ENCODE results near the gene RABEPK. TPM values are rescaled to one million over a fixed set of nuclear protein-coding genes. Genes with fewer than 3 reads are reported as not detected.

The RABEPK gene
- total and polyA plus RNA-seq, 10 of the 15 experiments (the other 5 are each of a cell fraction or from before 2014, with no cell fraction given), result 26.9 to 59.8 (median 39.4) TPM

DNA sequence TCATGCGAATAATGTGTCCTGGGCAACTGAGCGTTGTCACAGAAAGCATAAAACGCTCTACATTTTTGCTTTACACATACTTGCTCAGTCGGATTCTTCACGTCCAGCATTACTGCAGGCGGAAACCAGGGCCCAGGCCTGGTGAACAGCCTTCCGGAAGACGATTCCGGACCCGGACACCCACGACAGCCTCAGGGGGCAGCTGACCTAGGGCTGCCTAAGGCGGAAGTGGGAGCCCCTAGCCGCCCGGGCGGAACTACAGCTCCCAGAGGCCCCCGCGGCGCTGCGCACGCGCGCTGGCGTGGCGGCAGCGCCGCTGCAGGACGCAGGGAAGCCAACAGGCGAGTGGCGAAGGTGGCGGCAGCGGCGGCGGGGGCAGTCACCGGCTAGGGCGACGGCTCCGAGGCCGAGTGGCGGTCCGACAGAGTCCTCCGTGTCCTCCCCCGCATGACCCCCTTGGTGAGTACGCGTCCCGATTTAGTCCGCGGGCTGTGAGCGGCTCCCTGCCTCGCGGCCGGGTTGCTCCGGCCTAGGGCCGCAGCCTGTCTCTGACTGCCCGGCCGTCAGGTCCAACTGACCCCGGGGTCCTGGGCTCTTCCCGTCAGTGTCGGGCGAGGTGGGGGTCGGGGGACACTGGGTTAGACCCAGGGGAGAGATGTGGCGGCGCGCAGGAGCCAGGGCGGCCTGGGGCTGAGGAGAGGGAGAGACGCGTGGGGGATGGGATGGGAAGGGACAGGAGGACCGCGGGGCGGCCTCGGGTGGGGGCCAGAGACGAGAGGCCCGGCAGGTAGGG, 61.4 kb downstream of the RABEPK start, which contains the start of gene GAPVD1 (continued):
- TF ChIP-seq, protein P1, sequence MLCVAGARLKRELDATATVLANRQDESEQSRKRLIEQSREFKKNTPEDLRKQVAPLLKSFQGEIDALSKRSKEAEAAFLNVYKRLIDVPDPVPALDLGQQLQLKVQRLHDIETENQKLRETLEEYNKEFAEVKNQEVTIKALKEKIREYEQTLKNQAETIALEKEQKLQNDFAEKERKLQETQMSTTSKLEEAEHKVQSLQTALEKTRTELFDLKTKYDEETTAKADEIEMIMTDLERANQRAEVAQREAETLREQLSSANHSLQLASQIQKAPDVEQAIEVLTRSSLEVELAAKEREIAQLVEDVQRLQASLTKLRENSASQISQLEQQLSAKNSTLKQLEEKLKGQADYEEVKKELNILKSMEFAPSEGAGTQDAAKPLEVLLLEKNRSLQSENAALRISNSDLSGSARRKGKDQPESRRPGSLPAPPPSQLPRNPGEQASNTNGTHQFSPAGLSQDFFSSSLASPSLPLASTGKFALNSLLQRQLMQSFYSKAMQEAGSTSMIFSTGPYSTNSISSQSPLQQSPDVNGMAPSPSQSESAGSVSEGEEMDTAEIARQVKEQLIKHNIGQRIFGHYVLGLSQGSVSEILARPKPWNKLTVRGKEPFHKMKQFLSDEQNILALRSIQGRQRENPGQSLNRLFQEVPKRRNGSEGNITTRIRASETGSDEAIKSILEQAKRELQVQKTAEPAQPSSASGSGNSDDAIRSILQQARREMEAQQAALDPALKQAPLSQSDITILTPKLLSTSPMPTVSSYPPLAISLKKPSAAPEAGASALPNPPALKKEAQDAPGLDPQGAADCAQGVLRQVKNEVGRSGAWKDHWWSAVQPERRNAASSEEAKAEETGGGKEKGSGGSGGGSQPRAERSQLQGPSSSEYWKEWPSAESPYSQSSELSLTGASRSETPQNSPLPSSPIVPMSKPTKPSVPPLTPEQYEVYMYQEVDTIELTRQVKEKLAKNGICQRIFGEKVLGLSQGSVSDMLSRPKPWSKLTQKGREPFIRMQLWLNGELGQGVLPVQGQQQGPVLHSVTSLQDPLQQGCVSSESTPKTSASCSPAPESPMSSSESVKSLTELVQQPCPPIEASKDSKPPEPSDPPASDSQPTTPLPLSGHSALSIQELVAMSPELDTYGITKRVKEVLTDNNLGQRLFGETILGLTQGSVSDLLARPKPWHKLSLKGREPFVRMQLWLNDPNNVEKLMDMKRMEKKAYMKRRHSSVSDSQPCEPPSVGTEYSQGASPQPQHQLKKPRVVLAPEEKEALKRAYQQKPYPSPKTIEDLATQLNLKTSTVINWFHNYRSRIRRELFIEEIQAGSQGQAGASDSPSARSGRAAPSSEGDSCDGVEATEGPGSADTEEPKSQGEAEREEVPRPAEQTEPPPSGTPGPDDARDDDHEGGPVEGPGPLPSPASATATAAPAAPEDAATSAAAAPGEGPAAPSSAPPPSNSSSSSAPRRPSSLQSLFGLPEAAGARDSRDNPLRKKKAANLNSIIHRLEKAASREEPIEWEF (IDR thresholded peaks at IDR 0.05; ENCODE audit: insufficient replicate concordance, low read depth, low read length), result no peak
- TF ChIP-seq NFYB (IDR thresholded peaks at IDR 0.05; ENCODE audit: insufficient read depth, low read depth, low read length), result no peak
- TF ChIP-seq SIN3A (IDR thresholded peaks at IDR 0.05; ENCODE audit: low read depth, low read length), result no peak
- TF ChIP-seq PAX8 (IDR thresholded peaks at IDR 0.05), result no peak
- TF ChIP-seq RFX5 (IDR thresholded peaks at IDR 0.05; ENCODE audit: low read depth, low read length), result no peak
- TF ChIP-seq IRF4 (IDR thresholded peaks at IDR 0.05; ENCODE audit: low read depth, low read length), result 0 out of 2 replicates have a peak, but pooled peaks have one; percentile 40
- TF ChIP-seq GABPA (IDR thresholded peaks at IDR 0.05; ENCODE audit: low read depth), result peak; percentile 85
- peak; percentile 6 to 24; a peak in 1 of 3 replicates for TF ChIP-seq EGR1 (IDR thresholded peaks at IDR 0.05; ENCODE audit: borderline replicate concordance in 1 of 2, low read depth in 2 of 2, low read length in 2 of 2)
- peak; percentile 17; the same call in 1 of the 2 replicates for TF ChIP-seq CREM (IDR thresholded peaks at IDR 0.05; ENCODE audit: low read depth)
- TF ChIP-seq HDGF (IDR thresholded peaks at IDR 0.05), result peak; percentile 29; the same call in 1 of the 2 replicates
- no peak for TF ChIP-seq MTA3 (IDR thresholded peaks at IDR 0.05; ENCODE audit: borderline replicate concordance, low read length)
- no peak for TF ChIP-seq SRF (IDR thresholded peaks at IDR 0.05; ENCODE audit: low read depth in 2 of 2, low read length in 2 of 2)
- TF ChIP-seq, protein P2, sequence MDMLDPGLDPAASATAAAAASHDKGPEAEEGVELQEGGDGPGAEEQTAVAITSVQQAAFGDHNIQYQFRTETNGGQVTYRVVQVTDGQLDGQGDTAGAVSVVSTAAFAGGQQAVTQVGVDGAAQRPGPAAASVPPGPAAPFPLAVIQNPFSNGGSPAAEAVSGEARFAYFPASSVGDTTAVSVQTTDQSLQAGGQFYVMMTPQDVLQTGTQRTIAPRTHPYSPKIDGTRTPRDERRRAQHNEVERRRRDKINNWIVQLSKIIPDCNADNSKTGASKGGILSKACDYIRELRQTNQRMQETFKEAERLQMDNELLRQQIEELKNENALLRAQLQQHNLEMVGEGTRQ (IDR thresholded peaks at IDR 0.05; ENCODE audit: borderline replicate concordance, low read depth, low read length), result peak; percentile 64
- TF ChIP-seq MTA2 (IDR thresholded peaks at IDR 0.05; ENCODE audit: low read depth), result no peak
- TF ChIP-seq BCL11A (IDR thresholded peaks at IDR 0.05; ENCODE audit: low read depth, low read length), result 0 out of 2 replicates have a peak, but pooled peaks have one; percentile 17
- no peak for TF ChIP-seq FOXK2 (IDR thresholded peaks at IDR 0.05)
- TF ChIP-seq, protein P3, sequence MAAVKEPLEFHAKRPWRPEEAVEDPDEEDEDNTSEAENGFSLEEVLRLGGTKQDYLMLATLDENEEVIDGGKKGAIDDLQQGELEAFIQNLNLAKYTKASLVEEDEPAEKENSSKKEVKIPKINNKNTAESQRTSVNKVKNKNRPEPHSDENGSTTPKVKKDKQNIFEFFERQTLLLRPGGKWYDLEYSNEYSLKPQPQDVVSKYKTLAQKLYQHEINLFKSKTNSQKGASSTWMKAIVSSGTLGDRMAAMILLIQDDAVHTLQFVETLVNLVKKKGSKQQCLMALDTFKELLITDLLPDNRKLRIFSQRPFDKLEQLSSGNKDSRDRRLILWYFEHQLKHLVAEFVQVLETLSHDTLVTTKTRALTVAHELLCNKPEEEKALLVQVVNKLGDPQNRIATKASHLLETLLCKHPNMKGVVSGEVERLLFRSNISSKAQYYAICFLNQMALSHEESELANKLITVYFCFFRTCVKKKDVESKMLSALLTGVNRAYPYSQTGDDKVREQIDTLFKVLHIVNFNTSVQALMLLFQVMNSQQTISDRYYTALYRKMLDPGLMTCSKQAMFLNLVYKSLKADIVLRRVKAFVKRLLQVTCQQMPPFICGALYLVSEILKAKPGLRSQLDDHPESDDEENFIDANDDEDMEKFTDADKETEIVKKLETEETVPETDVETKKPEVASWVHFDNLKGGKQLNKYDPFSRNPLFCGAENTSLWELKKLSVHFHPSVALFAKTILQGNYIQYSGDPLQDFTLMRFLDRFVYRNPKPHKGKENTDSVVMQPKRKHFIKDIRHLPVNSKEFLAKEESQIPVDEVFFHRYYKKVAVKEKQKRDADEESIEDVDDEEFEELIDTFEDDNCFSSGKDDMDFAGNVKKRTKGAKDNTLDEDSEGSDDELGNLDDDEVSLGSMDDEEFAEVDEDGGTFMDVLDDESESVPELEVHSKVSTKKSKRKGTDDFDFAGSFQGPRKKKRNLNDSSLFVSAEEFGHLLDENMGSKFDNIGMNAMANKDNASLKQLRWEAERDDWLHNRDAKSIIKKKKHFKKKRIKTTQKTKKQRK (IDR thresholded peaks at IDR 0.05; ENCODE audit: low read depth, low read length), result no peak
- no peak for TF ChIP-seq SUPT20H (IDR thresholded peaks at IDR 0.05; ENCODE audit: borderline replicate concordance, control insufficient read depth, low read depth, low read length)
- TF ChIP-seq, protein P4, sequence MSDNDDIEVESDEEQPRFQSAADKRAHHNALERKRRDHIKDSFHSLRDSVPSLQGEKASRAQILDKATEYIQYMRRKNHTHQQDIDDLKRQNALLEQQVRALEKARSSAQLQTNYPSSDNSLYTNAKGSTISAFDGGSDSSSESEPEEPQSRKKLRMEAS (IDR thresholded peaks at IDR 0.05; ENCODE audit: low read depth, low read length), result no peak; the same call in 1 of the 2 replicates
- TF ChIP-seq CEBPB (IDR thresholded peaks at IDR 0.05; ENCODE audit: borderline replicate concordance in 1 of 2, low read depth in 2 of 2, low read length in 2 of 2), result no peak
